Stimulated activated effector memory CD8-positive, alpha-beta T cell treated with anti-CD3 and anti-CD28 coated beads, Interleukin-12 subunit alpha, Interleukin-12 subunit beta, amount 100 ng/mL, for 72 hours (primary cell): Measurements from ENCODE around the gene OPRM1.

ENCODE experiments used
- ATAC-seq: fragments of 150-1000 bp; cut with Tn5 transposase; 2 replicates; pipeline ENCODE4 v1.10.0; 2021
- DNase-seq, 2 donors: peaks; one replicate each; pipeline ENCODE4 v3.0.0; 2021 to 2022; ENCODE audit warnings: low spot score in 2 of 2
- H3K27ac Mint-ChIP-seq: one replicate; pipeline ENCODE4 v1.8.0; 2022; ENCODE audit warnings: mild to moderate bottlenecking, mixed read lengths
- H3K36me3 Mint-ChIP-seq: one replicate; pipeline ENCODE4 v1.8.0; 2022; ENCODE audit warnings: mild to moderate bottlenecking, mixed read lengths
- H3K4me1 Mint-ChIP-seq: one replicate; pipeline ENCODE4 v1.8.0; 2022; ENCODE audit warnings: mixed read lengths
- H3K4me3 Mint-ChIP-seq: one replicate; pipeline ENCODE4 v1.8.0; 2022; ENCODE audit warnings: mild to moderate bottlenecking, mixed read lengths
- H3K9me3 Mint-ChIP-seq: one replicate; pipeline ENCODE4 v1.8.0; 2022; ENCODE audit warnings: mixed read lengths

The OPRM1 gene

DNA sequence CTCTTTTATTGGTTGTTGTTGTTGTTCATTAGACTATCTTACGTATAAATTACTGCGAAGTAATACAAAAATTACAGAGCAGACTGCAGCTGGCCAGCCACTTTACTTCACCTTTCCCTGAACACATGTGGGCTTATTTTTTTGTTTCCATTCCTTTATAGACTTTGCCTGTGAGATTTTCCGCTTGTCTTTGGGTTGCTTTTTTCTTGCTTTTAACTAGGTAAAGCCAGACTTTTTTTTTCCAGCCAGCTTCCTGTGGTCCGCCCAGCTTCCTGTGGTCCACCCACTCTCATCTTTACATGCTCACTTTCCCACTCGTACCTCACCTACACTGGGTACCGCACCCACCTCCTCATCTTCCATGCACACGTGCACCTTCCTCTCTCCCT, 238.6 kb downstream of the OPRM1 start:
- Mint-ChIP-seq H3K27ac (peak overlapping the region; percentile 11), H3K4me3 (peak overlapping the region; percentile 58), H3K36me3 (no peaks in the 10 kb centered on the region), H3K4me1 (peaks cover 21% of the 10 kb centered on the region), H3K9me3 (no peaks in the 10 kb centered on the region)
- DNase-seq (no peak), ATAC-seq (peak; percentile 47)

DNA sequence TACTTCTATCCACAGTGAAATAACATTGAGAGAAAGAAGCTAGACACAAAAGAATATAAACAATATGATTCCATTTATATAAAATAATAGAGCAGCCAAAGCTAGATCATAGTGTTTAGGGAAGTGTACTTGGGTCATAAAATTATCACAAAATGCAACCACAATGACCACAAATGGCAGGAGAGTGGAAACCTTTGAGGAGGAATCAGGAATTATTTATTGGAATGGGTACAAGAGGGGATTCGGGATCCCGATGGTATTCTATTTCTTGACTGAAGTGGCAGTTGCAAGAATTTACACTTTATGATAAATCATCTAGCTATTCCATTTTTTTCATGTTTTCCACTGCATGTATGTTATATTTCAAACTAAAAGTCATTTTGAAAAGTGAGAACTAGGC, 241.5 kb downstream of the OPRM1 start:
- Mint-ChIP-seq H3K4me3 (no peak overlapping the region), H3K9me3 (no peaks in the 10 kb centered on the region), H3K4me1 (peaks cover 21% of the 10 kb centered on the region), H3K36me3 (no peaks in the 10 kb centered on the region), H3K27ac (no peak overlapping the region)
- DNase-seq (no peak), ATAC-seq (no peak)

DNA sequence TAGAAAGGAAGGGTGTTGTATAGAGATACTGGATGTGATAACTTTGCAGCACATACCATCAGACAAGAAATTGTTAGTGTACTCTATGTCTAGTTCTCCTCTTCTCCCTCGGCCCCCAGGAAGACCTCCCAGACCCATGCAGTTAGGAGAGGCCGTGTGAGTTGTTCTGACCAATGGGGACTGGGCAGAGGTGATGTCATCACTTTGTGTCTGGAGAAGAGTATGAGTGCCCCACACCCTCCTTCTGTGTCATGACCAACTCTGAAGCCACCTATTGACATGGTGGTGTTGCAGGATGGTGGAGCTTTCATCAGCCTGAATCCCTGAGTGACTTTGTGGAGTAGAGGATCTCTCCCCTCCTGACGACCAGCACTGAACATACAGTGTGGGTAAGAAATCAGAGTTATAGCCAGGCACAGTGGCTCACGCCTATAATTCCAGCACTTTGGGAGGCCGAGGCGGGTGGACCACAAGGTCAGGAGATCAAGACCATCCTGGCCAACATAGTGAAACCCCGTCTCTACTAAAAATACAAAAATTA, 245.3 kb downstream of the OPRM1 start:
- Mint-ChIP-seq H3K9me3 (no peaks in the 10 kb centered on the region), H3K4me3 (no peak overlapping the region), H3K36me3 (no peaks in the 10 kb centered on the region), H3K4me1 (peaks cover 5% of the 10 kb centered on the region), H3K27ac (no peak overlapping the region)
- DNase-seq (no peak), ATAC-seq (no peak)

DNA sequence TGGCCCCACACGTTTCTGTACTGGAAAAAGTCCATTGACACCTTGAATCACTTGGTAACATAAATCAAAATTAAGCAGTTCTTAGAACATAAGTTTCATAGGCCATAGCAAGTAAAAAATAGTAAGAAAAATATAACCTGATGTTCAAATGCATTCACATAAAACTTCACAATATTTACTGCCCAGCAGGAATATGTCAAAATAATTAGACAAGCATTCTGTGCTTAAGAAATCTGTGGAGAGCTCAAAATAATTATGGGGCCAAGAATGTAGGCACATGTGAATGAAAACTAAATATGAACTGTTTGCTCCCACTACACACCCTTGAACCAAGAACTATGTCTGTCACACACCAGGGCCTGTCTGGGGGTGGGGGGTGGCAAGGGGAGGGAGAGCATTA, 246.8 kb downstream of the OPRM1 start:
- Mint-ChIP-seq H3K27ac (no peak overlapping the region), H3K9me3 (no peaks in the 10 kb centered on the region), H3K4me3 (no peak overlapping the region), H3K4me1 (peaks cover 5% of the 10 kb centered on the region), H3K36me3 (no peaks in the 10 kb centered on the region)
- DNase-seq, result no peak
- ATAC-seq, result no peak

DNA sequence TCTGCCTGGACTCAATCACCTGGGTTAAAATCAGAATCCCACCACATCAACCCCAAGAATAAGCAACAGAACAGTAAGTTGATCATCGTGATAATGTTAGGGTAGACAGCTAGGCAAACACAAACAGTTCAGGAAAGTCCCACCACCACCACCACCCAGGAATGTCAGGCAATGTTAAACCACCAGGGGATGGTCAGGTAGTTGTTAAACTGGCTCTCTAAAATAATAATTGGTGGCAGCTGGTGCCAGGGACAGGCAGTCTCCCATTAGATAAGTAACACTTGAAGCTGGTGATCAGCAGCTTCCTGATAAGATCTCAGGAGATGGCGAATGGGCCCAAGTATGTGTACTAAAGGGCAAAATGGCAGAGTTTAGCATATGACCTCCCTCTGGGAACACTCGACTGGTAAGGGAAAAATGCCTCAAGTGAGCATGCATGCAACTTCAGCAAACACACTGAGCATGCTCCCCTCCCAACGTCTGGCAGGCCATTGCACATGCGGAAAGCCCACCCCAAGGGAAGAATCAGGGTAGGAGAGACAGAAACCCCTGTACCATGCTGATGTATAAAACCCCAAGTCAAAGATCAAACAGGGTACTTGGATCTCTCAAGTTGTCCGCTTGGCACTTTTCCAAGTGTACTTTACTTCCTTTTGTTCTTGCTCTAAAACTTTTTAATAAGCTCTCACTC, 250.9 kb downstream of the OPRM1 start:
- DNase-seq, result no peak
- no peak overlapping the region for H3K27ac Mint-ChIP-seq
- peaks cover 5% of the 10 kb centered on the region for H3K4me1 Mint-ChIP-seq
- no peaks in the 10 kb centered on the region for H3K9me3 Mint-ChIP-seq
- no peaks in the 10 kb centered on the region for H3K36me3 Mint-ChIP-seq
- ATAC-seq, result no peak
- no peak overlapping the region for H3K4me3 Mint-ChIP-seq

DNA sequence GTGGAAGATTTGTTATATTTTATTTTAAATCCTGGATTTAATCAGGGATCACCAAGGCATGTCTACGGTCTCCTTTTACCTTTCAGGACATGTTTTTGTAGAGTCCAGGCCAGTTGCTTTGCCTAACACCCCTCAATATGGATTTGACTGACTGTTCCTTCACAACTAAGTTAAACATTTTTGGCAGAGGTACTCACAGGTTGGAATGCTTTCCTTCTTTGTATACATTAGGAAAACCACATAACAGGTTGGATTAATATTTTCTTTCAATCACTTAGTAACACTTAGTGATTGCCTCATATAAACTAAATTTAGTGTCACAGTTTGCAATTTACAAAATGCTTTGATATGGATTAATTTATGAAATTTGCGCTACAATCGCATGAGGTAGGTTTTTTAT, 253.0 kb downstream of the OPRM1 start:
- H3K36me3 Mint-ChIP-seq, result no peaks in the 10 kb centered on the region
- DNase-seq (no peak), ATAC-seq (no peak)
- H3K4me3 Mint-ChIP-seq, result no peak overlapping the region
- H3K27ac Mint-ChIP-seq, result no peak overlapping the region
- H3K4me1 Mint-ChIP-seq, result no peaks in the 10 kb centered on the region
- H3K9me3 Mint-ChIP-seq, result no peaks in the 10 kb centered on the region

DNA sequence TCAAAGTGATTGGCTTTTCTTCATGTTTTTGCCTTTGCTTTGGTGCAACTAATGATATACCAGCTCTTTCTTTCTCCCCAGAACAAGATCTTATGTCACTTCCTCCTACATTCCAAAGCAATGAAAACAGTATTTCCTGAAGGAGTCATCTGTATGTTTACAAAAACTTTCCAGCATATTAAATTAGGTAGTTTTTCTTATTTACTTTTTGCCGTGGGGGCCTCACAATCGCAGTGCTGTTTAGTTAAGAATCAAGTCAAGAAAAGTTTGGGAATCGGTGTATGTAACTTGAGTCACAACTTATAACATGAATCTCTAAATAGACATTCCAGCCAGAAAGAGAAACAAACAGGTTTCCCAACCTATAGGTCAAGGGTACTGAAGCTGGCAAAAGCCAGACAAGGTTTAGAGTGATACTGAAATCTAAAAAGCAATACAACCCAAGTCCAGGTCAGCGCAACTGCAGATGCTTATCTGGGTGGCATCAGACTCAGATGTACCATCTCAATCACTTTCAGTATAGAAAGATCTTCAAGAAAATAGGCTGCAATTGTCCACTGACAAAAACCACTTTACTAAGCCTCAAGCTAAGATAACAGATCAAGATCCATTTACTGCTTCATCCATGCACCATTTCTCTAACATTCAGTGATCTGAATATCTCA, 253.9 kb downstream of the OPRM1 start:
- DNase-seq (no peak), ATAC-seq (no peak)
- Mint-ChIP-seq H3K36me3 (no peaks in the 10 kb centered on the region), H3K4me1 (no peaks in the 10 kb centered on the region), H3K27ac (no peak overlapping the region), H3K4me3 (no peak overlapping the region), H3K9me3 (no peaks in the 10 kb centered on the region)

DNA sequence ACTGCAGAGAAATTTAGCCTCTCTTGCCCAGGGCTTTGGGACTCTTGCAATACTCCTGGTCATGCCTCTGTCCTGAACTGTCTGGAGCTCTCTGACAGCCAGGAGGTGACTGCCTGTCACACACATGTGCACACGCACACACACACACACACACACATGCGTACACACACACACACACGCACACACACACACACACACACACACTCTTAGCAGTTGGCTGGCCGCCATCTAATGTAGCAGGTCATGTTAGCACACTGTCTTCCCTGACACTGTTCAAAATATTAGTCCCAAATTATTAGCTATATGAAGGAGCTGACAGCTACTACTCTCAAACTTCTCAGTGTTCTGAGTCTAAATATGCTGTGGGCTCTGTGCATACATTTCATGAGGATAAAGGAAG, 256.7 kb downstream of the OPRM1 start:
- no peak for DNase-seq
- Mint-ChIP-seq H3K4me1 (no peaks in the 10 kb centered on the region), H3K36me3 (no peaks in the 10 kb centered on the region), H3K27ac (no peak overlapping the region), H3K4me3 (no peak overlapping the region), H3K9me3 (no peaks in the 10 kb centered on the region)
- no peak for ATAC-seq
